GM23338 (cell line): ENCODE measurements around the gene PCSK2. TPM values are rescaled to one million over a fixed set of nuclear protein-coding genes. Genes with fewer than 3 reads are reported as not detected.

ENCODE experiments used
- ATAC-seq: fragments of 200-7000 bp; cut with Tn5 transposase; 3 replicates; pipeline ENCODE4 v1.9.1; 2020
- DNase-seq: peaks from one replicate; pipeline ENCODE4 v3.0.0-alpha.2; 2015; ENCODE audit warnings: low spot score
- H2AFZ ChIP-seq: fragments of 200-600 bp; sonication (generic); 2 replicates; pipeline ENCODE4 v1.8.0; 2016; ENCODE audit warnings: antibody characterized with exemption, mild to moderate bottlenecking, moderate library complexity
- H3F3A ChIP-seq: fragments of 200-600 bp; sonication (generic); replicated peaks from 2 replicates; pipeline ENCODE4 v1.8.0; 2017; ENCODE audit warnings: antibody characterized with exemption, mixed run types, low read depth
- H3K27ac ChIP-seq: fragments of 200-600 bp; sonication (generic); 2 replicates; pipeline ENCODE4 v1.6.1; 2016; ENCODE audit warnings: low read depth
- H3K27me3 ChIP-seq: fragments of 200-600 bp; sonication (generic); 2 replicates; pipeline ENCODE4 v1.8.0; 2016; ENCODE audit warnings: mild to moderate bottlenecking, mixed run types, moderate library complexity; ENCODE audit not compliant: insufficient read depth
- H3K36me3 ChIP-seq: fragments of 200-600 bp; sonication (generic); 2 replicates; pipeline ENCODE4 v1.8.0; 2016; ENCODE audit warnings: mild to moderate bottlenecking; ENCODE audit not compliant: insufficient read depth
- H3K4me1 ChIP-seq: fragments of 200-600 bp; sonication (generic); 2 replicates; pipeline ENCODE4 v1.8.0; 2016; ENCODE audit warnings: mild to moderate bottlenecking, moderate library complexity; ENCODE audit not compliant: insufficient read depth
- H3K4me2 ChIP-seq: fragments of 200-600 bp; sonication (generic); 2 replicates; pipeline ENCODE4 v1.7.1; 2017; ENCODE audit warnings: mixed run types
- H3K4me3 ChIP-seq: fragments of 200-600 bp; sonication (generic); 2 replicates; pipeline ENCODE4 v1.6.1; 2016; ENCODE audit warnings: mixed run types
- H3K79me2 ChIP-seq: fragments of 200-600 bp; sonication (generic); replicated peaks from 2 replicates; pipeline ENCODE4 v1.8.0; 2017; ENCODE audit warnings: mild to moderate bottlenecking; ENCODE audit not compliant: insufficient read depth
- H3K9me2 ChIP-seq: fragments of 200-600 bp; sonication (generic); 2 replicates; pipeline ENCODE4 v1.8.0; 2017; ENCODE audit not compliant: insufficient read depth
- H4K20me1 ChIP-seq: fragments of 200-600 bp; sonication (generic); replicated peaks from 2 replicates; pipeline ENCODE4 v1.8.0; 2017; ENCODE audit warnings: mild to moderate bottlenecking; ENCODE audit not compliant: insufficient read depth
- H3K27ac Mint-ChIP-seq: 2 replicates; pipeline ENCODE4 v1.8.0; 2020; ENCODE audit warnings: inconsistent platforms, mild to moderate bottlenecking, moderate library complexity, mixed read lengths
- H3K27me3 Mint-ChIP-seq: 3 replicates; pipeline ENCODE4 v1.8.0; 2022; ENCODE audit warnings: low read depth, mild to moderate bottlenecking, moderate library complexity, mixed read lengths, inconsistent platforms; ENCODE audit not compliant: insufficient read depth, poor library complexity
- H3K36me3 Mint-ChIP-seq: 3 replicates; pipeline ENCODE4 v1.8.0; 2021; ENCODE audit warnings: low read depth, mild to moderate bottlenecking, inconsistent platforms, moderate library complexity, mixed read lengths
- H3K4me1 Mint-ChIP-seq: 3 replicates; pipeline ENCODE4 v1.8.0; 2020; ENCODE audit warnings: mild to moderate bottlenecking, inconsistent platforms, mixed read lengths
- H3K4me3 Mint-ChIP-seq: 3 replicates; pipeline ENCODE4 v1.8.0; 2021; ENCODE audit warnings: moderate library complexity, mild to moderate bottlenecking, inconsistent platforms, mixed read lengths
- H3K9me3 Mint-ChIP-seq: 3 replicates; pipeline ENCODE4 v1.8.0; 2020; ENCODE audit warnings: moderate library complexity, mild to moderate bottlenecking, inconsistent platforms, mixed read lengths
- CREB1 ChIP-seq: fragments of 250-450 bp; sonication (Bioruptor Pico); IDR thresholded peaks from 2 replicates; pipeline ENCODE4 v1.5.0; 2020; ENCODE audit warnings: low read depth, mild to moderate bottlenecking, moderate library complexity
- EZH2 ChIP-seq: fragments of 200-600 bp; sonication (generic); IDR thresholded peaks from one replicate; pipeline ENCODE4 v1.8.0; 2017; ENCODE audit warnings: antibody characterized with exemption, mild to moderate bottlenecking, low read depth; ENCODE audit not compliant: unreplicated experiment
- NANOG ChIP-seq: IDR thresholded peaks from 2 replicates; pipeline ENCODE4 v1.6.1; 2016; ENCODE audit warnings: antibody characterized with exemption, borderline replicate concordance
- POLR2AphosphoS5 ChIP-seq: IDR thresholded peaks from 2 replicates; pipeline ENCODE4 v1.6.1; 2016; ENCODE audit warnings: antibody characterized with exemption, low read depth
- ZNF114 ChIP-seq: fragments of 250-450 bp; sonication (Bioruptor Pico); IDR thresholded peaks from 2 replicates; pipeline ENCODE4 v1.5.0; 2020; ENCODE audit warnings: mild to moderate bottlenecking, moderate library complexity
- ZNF331 ChIP-seq: fragments of 250-450 bp; sonication (Bioruptor Pico); IDR thresholded peaks from 2 replicates; pipeline ENCODE4 v1.5.0; 2020; ENCODE audit warnings: low read depth, mild to moderate bottlenecking, moderate library complexity
- polyA plus RNA-seq: library from polyadenylated mRNA; unstranded; fragments of >200 nt; fragmentation: Nextera tagmentation; extraction: Ambion mirVana; gene quantifications from 2 replicates; pipeline ENCODE4 v1.2.1, GENCODE V29; 2016
- total RNA-seq: library from RNA; depleted of rRNA; stranded (reverse); fragments of >200 nt; shearing (Covaris generic); gene quantifications from 2 replicates; pipeline ENCODE4 v1.2.3, GENCODE V29; 2014
- TF ChIP-seq, protein P1 (sequence below), 2 experiments: fragments of 200-600 bp in 1 of 2; sonication (generic) in 1 of 2; conservative IDR thresholded peaks; 2 replicates each; pipeline versions ENCODE4 v1.5.1 to v1.6.1; 2016 to 2017; ENCODE audit warnings: antibody characterized with exemption in 2 of 2, low read depth in 2 of 2, mild to moderate bottlenecking in 2 of 2, moderate library complexity in 1 of 2
- TF ChIP-seq, protein P2 (sequence below): IDR thresholded peaks from one replicate; pipeline ENCODE4 v1.6.1; 2018; ENCODE audit warnings: antibody characterized with exemption; ENCODE audit not compliant: unreplicated experiment
- TF ChIP-seq, protein P3 (sequence below): IDR thresholded peaks from 2 replicates; pipeline ENCODE4 v1.6.1; 2016; ENCODE audit warnings: antibody characterized with exemption

Gene PCSK2
- total and polyA plus RNA-seq, 2 experiments from 2014 or later = 0.37 to 1.1 TPM

DNA sequence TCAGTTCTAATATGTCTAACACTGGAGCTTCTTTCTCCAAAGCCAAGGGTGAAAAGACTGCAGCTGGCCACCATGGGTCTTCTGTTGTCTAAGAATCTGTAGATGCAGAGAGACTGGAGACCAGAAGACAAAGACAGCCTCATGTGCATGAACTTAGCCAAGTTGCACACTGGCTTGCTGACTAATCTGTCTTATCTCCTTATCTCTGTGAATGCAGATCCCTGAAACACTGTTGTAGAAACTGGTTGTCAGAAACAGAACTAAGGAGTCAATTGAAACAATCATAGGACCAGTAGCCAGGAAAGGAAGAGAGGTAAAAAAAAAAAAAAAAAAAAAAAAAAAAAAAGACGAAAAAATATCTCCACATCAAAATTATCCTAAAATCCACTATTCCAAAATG, 194.7 kb downstream of the PCSK2 start:
- no peaks in the 10 kb centered on the region; the same call in 2 of the 3 replicates for H3K9me3 Mint-ChIP-seq
- no peaks in the 10 kb centered on the region for H3K27me3 ChIP-seq
- H3K27ac ChIP-seq = no peak overlapping the region
- no peaks in the 10 kb centered on the region for H3K36me3 Mint-ChIP-seq
- H3K27ac Mint-ChIP-seq = no peak overlapping the region
- DNase-seq = no peak
- H2AFZ ChIP-seq = no peak overlapping the region
- H3K4me1 Mint-ChIP-seq = peaks cover 2% of the 10 kb centered on the region; the same call in 1 of the 3 replicates
- peaks cover 8% of the 10 kb centered on the region; the same call in 1 of the 2 replicates for H3K9me2 ChIP-seq
- TF ChIP-seq, protein P1, sequence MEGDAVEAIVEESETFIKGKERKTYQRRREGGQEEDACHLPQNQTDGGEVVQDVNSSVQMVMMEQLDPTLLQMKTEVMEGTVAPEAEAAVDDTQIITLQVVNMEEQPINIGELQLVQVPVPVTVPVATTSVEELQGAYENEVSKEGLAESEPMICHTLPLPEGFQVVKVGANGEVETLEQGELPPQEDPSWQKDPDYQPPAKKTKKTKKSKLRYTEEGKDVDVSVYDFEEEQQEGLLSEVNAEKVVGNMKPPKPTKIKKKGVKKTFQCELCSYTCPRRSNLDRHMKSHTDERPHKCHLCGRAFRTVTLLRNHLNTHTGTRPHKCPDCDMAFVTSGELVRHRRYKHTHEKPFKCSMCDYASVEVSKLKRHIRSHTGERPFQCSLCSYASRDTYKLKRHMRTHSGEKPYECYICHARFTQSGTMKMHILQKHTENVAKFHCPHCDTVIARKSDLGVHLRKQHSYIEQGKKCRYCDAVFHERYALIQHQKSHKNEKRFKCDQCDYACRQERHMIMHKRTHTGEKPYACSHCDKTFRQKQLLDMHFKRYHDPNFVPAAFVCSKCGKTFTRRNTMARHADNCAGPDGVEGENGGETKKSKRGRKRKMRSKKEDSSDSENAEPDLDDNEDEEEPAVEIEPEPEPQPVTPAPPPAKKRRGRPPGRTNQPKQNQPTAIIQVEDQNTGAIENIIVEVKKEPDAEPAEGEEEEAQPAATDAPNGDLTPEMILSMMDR (conservative IDR thresholded peaks at IDR 0.05; ENCODE audit: low read depth in 2 of 2) = no peak
- no peak for TF ChIP-seq POLR2AphosphoS5
- TF ChIP-seq, protein P2, sequence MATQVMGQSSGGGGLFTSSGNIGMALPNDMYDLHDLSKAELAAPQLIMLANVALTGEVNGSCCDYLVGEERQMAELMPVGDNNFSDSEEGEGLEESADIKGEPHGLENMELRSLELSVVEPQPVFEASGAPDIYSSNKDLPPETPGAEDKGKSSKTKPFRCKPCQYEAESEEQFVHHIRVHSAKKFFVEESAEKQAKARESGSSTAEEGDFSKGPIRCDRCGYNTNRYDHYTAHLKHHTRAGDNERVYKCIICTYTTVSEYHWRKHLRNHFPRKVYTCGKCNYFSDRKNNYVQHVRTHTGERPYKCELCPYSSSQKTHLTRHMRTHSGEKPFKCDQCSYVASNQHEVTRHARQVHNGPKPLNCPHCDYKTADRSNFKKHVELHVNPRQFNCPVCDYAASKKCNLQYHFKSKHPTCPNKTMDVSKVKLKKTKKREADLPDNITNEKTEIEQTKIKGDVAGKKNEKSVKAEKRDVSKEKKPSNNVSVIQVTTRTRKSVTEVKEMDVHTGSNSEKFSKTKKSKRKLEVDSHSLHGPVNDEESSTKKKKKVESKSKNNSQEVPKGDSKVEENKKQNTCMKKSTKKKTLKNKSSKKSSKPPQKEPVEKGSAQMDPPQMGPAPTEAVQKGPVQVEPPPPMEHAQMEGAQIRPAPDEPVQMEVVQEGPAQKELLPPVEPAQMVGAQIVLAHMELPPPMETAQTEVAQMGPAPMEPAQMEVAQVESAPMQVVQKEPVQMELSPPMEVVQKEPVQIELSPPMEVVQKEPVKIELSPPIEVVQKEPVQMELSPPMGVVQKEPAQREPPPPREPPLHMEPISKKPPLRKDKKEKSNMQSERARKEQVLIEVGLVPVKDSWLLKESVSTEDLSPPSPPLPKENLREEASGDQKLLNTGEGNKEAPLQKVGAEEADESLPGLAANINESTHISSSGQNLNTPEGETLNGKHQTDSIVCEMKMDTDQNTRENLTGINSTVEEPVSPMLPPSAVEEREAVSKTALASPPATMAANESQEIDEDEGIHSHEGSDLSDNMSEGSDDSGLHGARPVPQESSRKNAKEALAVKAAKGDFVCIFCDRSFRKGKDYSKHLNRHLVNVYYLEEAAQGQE = no peak
- TF ChIP-seq NANOG = no peak
- no peak for TF ChIP-seq ZNF114 (CRISPR knock-in tag)
- no peak for TF ChIP-seq EZH2
- no peaks in the 10 kb centered on the region for H3K79me2 ChIP-seq
- no peak overlapping the region for H3K4me3 Mint-ChIP-seq
- H3K4me1 ChIP-seq = no peaks in the 10 kb centered on the region
- no peak for ATAC-seq
- H3F3A ChIP-seq = no peaks in the 10 kb centered on the region
- no peak overlapping the region for H3K4me3 ChIP-seq
- no peak overlapping the region for H3K4me2 ChIP-seq
- no peaks in the 10 kb centered on the region for H4K20me1 ChIP-seq
- no peaks in the 10 kb centered on the region for H3K36me3 ChIP-seq
- peaks cover 4% of the 10 kb centered on the region for H3K27me3 Mint-ChIP-seq

DNA sequence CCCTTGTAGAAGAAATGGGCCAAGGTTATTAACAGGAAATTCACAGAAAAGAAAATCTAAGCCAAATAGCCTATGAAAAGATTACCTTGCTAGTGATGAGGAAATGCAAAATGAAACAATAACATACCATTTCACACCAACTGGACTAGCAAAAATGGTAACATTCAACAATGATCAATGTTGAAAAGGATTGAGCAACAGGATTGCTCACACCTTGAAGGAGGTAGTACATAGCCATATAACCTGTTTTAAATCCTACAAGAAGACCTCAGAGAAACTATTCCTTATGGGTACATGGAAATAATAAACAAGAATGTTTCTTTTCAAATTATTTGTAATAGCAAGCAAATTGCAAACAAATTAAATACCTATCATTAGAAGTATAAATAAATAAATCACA, 196.9 kb downstream of the PCSK2 start:
- H3F3A ChIP-seq = no peaks in the 10 kb centered on the region
- no peak overlapping the region for H3K4me3 ChIP-seq
- no peak overlapping the region for H3K4me2 ChIP-seq
- Mint-ChIP-seq H3K27me3 (no peaks in the 10 kb centered on the region), H3K36me3 (no peaks in the 10 kb centered on the region), H3K4me1 (peaks cover 4% of the 10 kb centered on the region; the same call in 1 of the 3 replicates), H3K9me3 (no peaks in the 10 kb centered on the region; the same call in 2 of the 3 replicates), H3K27ac (no peak overlapping the region), H3K4me3 (no peak overlapping the region)
- no peaks in the 10 kb centered on the region for H3K79me2 ChIP-seq
- peaks cover 8% of the 10 kb centered on the region; the same call in 1 of the 2 replicates for H3K9me2 ChIP-seq
- no peaks in the 10 kb centered on the region for H4K20me1 ChIP-seq
- ATAC-seq (no peak), DNase-seq (no peak)
- no peaks in the 10 kb centered on the region for H3K4me1 ChIP-seq
- no peak overlapping the region for H3K27ac ChIP-seq
- TF ChIP-seq, protein P2 = no peak
- TF ChIP-seq ZNF331 (CRISPR knock-in tag) (no peak), POLR2AphosphoS5 (no peak), CREB1 (CRISPR knock-in tag) (no peak)
- TF ChIP-seq, protein P1 (conservative IDR thresholded peaks at IDR 0.05; ENCODE audit: low read depth in 2 of 2) = no peak
- TF ChIP-seq, protein P3, sequence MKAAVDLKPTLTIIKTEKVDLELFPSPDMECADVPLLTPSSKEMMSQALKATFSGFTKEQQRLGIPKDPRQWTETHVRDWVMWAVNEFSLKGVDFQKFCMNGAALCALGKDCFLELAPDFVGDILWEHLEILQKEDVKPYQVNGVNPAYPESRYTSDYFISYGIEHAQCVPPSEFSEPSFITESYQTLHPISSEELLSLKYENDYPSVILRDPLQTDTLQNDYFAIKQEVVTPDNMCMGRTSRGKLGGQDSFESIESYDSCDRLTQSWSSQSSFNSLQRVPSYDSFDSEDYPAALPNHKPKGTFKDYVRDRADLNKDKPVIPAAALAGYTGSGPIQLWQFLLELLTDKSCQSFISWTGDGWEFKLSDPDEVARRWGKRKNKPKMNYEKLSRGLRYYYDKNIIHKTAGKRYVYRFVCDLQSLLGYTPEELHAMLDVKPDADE = no peak
- H3K36me3 ChIP-seq = no peaks in the 10 kb centered on the region
- no peak overlapping the region for H2AFZ ChIP-seq
- H3K27me3 ChIP-seq = no peaks in the 10 kb centered on the region
